GM06990 (cell line): Measurements from ENCODE around the gene JAG2.

Experiments
- DNase-seq: peaks from one replicate; pipeline ENCODE4 v3.0.0-alpha.2; 2011; ENCODE audit not compliant: insufficient read length; ENCODE audit errors: extremely low read depth
- H3K27me3 ChIP-seq: replicated peaks from 2 replicates; pipeline ENCODE4 v1.6.0; 2011; ENCODE audit warnings: low read length; ENCODE audit not compliant: control insufficient read depth, insufficient read depth
- H3K36me3 ChIP-seq: 2 replicates; pipeline ENCODE4 v1.5.1; 2011; ENCODE audit warnings: low read length; ENCODE audit not compliant: control insufficient read depth, insufficient read depth
- H3K4me3 ChIP-seq: replicated peaks from 2 replicates; pipeline ENCODE4 v1.5.1; 2011; ENCODE audit warnings: low read depth, mild to moderate bottlenecking, control low read depth, low read length
- TF ChIP-seq, protein P1 (sequence below): IDR thresholded peaks from 2 replicates; pipeline ENCODE4 v1.5.1; 2011; ENCODE audit warnings: low read length, control low read depth, mild to moderate bottlenecking, inconsistent platforms; ENCODE audit not compliant: insufficient read depth, poor library complexity, severe bottlenecking

JAG2 gene

DNA sequence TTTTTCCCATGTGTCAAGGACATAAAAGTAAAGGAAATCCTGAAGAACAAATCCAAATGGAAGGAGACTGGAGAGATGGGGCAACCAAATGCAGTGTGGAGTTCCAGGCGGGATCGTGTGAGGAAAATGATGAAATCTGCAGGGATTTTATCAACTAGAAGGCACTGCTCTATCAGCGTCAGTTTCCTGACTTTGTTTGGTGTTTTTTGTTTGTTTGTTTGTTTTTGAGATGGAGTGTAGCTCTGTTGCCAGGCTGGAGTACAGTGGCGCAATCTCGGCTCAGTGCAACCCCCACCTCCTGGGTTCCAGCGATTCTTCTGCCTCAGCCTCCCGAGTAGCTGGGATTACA is 60.1 kb downstream of the JAG2 start:
- no peak for DNase-seq
- Histone ChIP-seq H3K36me3 (no peaks in the 10 kb centered on the region), H3K27me3 (no peaks in the 10 kb centered on the region; the same call in 1 of the 2 replicates), H3K4me3 (no peak overlapping the region)
- TF ChIP-seq, protein P1, sequence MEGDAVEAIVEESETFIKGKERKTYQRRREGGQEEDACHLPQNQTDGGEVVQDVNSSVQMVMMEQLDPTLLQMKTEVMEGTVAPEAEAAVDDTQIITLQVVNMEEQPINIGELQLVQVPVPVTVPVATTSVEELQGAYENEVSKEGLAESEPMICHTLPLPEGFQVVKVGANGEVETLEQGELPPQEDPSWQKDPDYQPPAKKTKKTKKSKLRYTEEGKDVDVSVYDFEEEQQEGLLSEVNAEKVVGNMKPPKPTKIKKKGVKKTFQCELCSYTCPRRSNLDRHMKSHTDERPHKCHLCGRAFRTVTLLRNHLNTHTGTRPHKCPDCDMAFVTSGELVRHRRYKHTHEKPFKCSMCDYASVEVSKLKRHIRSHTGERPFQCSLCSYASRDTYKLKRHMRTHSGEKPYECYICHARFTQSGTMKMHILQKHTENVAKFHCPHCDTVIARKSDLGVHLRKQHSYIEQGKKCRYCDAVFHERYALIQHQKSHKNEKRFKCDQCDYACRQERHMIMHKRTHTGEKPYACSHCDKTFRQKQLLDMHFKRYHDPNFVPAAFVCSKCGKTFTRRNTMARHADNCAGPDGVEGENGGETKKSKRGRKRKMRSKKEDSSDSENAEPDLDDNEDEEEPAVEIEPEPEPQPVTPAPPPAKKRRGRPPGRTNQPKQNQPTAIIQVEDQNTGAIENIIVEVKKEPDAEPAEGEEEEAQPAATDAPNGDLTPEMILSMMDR, result no peak

DNA sequence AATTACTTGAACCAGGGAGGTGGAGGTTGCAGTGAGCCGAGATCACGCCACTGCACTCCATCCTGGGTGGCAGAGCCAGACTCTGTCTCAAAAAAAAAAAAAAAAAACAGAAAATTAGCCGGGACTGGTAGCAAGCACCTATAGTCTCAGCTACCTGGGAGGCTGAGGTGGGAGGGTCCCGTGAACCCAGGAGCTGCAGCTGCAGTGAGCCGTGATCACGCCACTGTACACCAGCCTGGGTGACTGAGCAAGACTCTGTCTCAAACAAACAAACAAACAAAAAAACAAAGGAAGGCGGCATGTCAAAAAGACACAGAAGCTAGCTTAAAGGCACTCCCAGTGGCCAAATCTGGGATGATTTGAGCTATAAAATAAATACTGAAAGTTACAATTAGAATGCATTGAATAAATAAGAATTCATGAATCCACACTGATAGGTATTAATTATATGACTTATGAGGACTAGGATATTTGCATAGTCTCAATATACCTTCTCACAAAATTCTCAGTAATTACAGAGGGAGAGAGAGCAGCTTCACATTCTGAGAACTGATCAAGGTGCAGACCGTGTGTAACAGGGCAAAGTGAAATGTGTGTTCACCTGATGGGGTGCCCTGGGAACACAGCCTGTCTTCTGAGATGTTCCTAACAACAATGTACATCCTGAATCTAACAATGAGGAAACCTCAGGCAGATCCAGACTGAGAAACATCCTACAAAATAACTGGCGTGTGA is 60.6 kb downstream of the JAG2 start:
- Histone ChIP-seq H3K36me3 (no peaks in the 10 kb centered on the region), H3K4me3 (no peak overlapping the region), H3K27me3 (no peaks in the 10 kb centered on the region; the same call in 1 of the 2 replicates)
- no peak for DNase-seq
- TF ChIP-seq, protein P1, result no peak

DNA sequence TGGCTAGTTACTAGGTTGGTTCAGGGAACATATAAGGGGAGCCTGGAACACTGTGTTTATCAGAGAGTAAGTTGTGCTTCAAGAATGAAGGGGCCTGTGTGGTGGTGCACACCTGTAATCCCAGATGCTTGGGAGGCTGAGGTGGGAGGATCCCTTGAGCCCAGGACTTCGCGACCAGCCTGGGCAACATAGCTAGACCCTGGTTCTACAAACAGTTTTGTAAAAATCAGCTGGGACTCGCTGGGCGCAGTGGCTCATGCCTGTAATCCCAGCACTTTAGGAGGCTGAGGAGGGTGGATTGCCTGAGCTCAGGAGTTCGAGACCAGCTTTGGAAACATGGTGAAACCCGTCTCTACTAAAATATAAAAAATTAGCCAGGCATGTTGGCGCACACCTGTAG is 61.2 kb downstream of the JAG2 start:
- TF ChIP-seq, protein P1, result no peak
- no peak overlapping the region for H3K4me3 ChIP-seq
- no peak for DNase-seq
- H3K36me3 ChIP-seq, result no peaks in the 10 kb centered on the region
- H3K27me3 ChIP-seq, result no peaks in the 10 kb centered on the region; the same call in 1 of the 2 replicates

DNA sequence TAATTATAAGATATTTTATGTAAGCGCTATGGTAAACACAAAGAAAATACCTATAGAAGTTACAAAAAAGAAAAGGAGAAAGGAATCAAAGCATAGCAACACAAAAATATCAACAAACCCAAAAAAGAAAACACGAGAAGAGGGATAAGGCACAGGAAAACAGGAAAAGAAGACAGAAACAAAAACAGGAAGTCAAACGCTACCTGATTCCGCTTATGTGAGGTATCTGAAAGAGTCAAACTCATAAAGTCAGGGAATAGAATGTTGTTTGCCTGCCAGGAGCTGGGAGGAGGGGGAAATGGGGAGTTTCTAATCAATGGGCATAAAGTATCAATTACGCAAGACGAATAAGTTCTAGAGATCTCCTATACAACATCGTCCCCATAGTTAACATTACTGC is 63.4 kb downstream of the JAG2 start:
- no peak overlapping the region for H3K4me3 ChIP-seq
- H3K27me3 ChIP-seq, result no peaks in the 10 kb centered on the region; the same call in 1 of the 2 replicates
- DNase-seq, result no peak
- no peaks in the 10 kb centered on the region for H3K36me3 ChIP-seq
- TF ChIP-seq, protein P1, result no peak

DNA sequence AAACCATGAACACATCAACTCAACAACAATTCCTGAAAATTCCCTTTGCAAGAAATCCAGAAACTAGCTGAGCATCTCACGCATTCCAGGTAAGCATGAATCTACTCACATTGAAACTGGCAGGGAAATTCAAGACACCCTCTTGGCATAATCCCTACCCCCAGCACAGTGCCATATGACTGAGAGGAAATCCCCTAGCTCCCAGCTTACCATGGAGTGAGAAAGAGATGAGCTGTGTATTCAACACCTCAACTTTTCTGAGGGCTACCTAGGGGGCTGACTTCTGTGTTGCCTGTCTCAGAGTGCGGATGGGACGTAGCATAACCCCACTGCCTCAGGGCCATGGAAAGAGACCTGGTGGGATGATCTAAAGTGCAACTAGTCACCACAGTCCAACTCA is 65.7 kb downstream of the JAG2 start:
- DNase-seq, result no peak
- Histone ChIP-seq H3K36me3 (no peaks in the 10 kb centered on the region), H3K4me3 (no peak overlapping the region), H3K27me3 (no peaks in the 10 kb centered on the region; the same call in 1 of the 2 replicates)
- TF ChIP-seq, protein P1, result no peak
